HepG2 (cell line): ENCODE results near the gene RASGRP2. TPM values are rescaled to one million over a fixed set of nuclear protein-coding genes. Genes with fewer than 3 reads are reported as not detected.

Experiments
- GATAD2A ChIP-seq: IDR thresholded peaks from 2 replicates; pipeline ENCODE4 v1.6.1; 2016
- HNRNPL ChIP-seq: fragments of 200-400 bp; formaldehyde crosslinking; IDR thresholded peaks from 2 replicates; pipeline ENCODE4 v1.6.1; 2017; ENCODE audit warnings: mild to moderate bottlenecking, low read depth, low read length
- KDM1A ChIP-seq: IDR thresholded peaks from 2 replicates; pipeline ENCODE4 v1.6.1; 2016; ENCODE audit warnings: missing compliant biosample characterization
- KLF12 ChIP-seq: sonication (generic); formaldehyde crosslinking; IDR thresholded peaks from 2 replicates; pipeline ENCODE4 v1.4.0; 2020; ENCODE audit warnings: missing genetic modification reagents, borderline replicate concordance
- NR2F2 ChIP-seq: IDR thresholded peaks from 2 replicates; pipeline ENCODE4 v1.6.1; 2012; ENCODE audit warnings: low read depth, inconsistent platforms, borderline replicate concordance
- PRPF4 ChIP-seq: fragments of 200-400 bp; formaldehyde crosslinking; IDR thresholded peaks from 2 replicates; pipeline ENCODE4 v1.6.1; 2016; ENCODE audit warnings: low read length, low read depth; ENCODE audit not compliant: poor library complexity, severe bottlenecking
- SP4 ChIP-seq: sonication (generic); formaldehyde crosslinking; IDR thresholded peaks from 2 replicates; pipeline ENCODE4 v1.8.1; 2023; ENCODE audit warnings: mild to moderate bottlenecking, missing genetic modification reagents
- ZFX ChIP-seq: sonication (generic); formaldehyde crosslinking; IDR thresholded peaks from 2 replicates; pipeline ENCODE4 v1.4.0; 2020; ENCODE audit warnings: mild to moderate bottlenecking, low read depth, missing genetic modification reagents, moderate library complexity
- ZMYM3 ChIP-seq: sonication (generic); formaldehyde crosslinking; IDR thresholded peaks from 2 replicates; pipeline ENCODE4 v1.5.1; 2020; ENCODE audit warnings: mild to moderate bottlenecking, missing genetic modification reagents
- ZNF484 ChIP-seq: sonication (generic); formaldehyde crosslinking; IDR thresholded peaks from 2 replicates; pipeline ENCODE4 v1.5.1; 2020; ENCODE audit warnings: mild to moderate bottlenecking, low read depth, missing genetic modification reagents, borderline replicate concordance
- ZNF761 ChIP-seq: sonication (generic); formaldehyde crosslinking; conservative IDR thresholded peaks from 2 replicates; pipeline ENCODE4 v1.4.0; 2020; ENCODE audit warnings: mild to moderate bottlenecking, missing genetic modification reagents
- ZNF800 ChIP-seq: sonication (generic); formaldehyde crosslinking; IDR thresholded peaks from 2 replicates; pipeline ENCODE4 v1.4.0; 2020; ENCODE audit warnings: missing genetic modification reagents
- ZSCAN12 ChIP-seq: sonication (generic); formaldehyde crosslinking; IDR thresholded peaks from 2 replicates; pipeline ENCODE4 v1.9.0; 2021; ENCODE audit warnings: mild to moderate bottlenecking, missing genetic modification reagents
- ZSCAN21 ChIP-seq: sonication (generic); formaldehyde crosslinking; IDR thresholded peaks from 2 replicates; pipeline ENCODE4 v1.8.0; 2022; ENCODE audit warnings: mild to moderate bottlenecking, missing genetic modification reagents, moderate library complexity, borderline replicate concordance
- polyA plus RNA-seq, 8 experiments: library from polyadenylated mRNA; depleted of rRNA in 3 of 8; stranded (reverse) in 7 of 8; unstranded in 1 of 8; fragments of >200 nt; fragmentation: Illumina TruSeq in 4 of 8; extraction: Trizol in 4 of 8; gene quantifications; 2 replicates each; pipeline versions ENCODE4 v1.2.1 to v1.2.3, GENCODE V29; 2011 to 2016; ENCODE audit warnings: low read depth in 4 of 8, missing spikeins in 1 of 8, mixed read lengths in 1 of 8; ENCODE audit not compliant: insufficient read depth in 1 of 8
- total RNA-seq, 5 experiments: library from RNA; depleted of rRNA; stranded (reverse); fragments of >200 nt; fragmentation: Illumina TruSeq; extraction: Trizol; gene quantifications; 2 replicates each; pipeline ENCODE4 v1.2.3, GENCODE V29; 2016; ENCODE audit warnings: low read depth in 1 of 5
- TF ChIP-seq, protein P1 (sequence below): sonication (generic); formaldehyde crosslinking; IDR thresholded peaks from 2 replicates; pipeline ENCODE4 v1.4.0; 2020; ENCODE audit warnings: missing genetic modification reagents
- TF ChIP-seq, protein P2 (sequence below): IDR thresholded peaks from 2 replicates; pipeline ENCODE4 v1.6.1; 2012; ENCODE audit warnings: inconsistent platforms
- TF ChIP-seq, protein P3 (sequence below): sonication (generic); formaldehyde crosslinking; IDR thresholded peaks from 2 replicates; pipeline ENCODE4 v1.4.0; 2020; ENCODE audit warnings: low read depth, missing genetic modification reagents

The RASGRP2 gene
- total and polyA plus RNA-seq, 2 of the 13 experiments (the other 11 are each of a cell fraction or from before 2014, with no cell fraction given): 0.61 TPM; not detected in 1

DNA sequence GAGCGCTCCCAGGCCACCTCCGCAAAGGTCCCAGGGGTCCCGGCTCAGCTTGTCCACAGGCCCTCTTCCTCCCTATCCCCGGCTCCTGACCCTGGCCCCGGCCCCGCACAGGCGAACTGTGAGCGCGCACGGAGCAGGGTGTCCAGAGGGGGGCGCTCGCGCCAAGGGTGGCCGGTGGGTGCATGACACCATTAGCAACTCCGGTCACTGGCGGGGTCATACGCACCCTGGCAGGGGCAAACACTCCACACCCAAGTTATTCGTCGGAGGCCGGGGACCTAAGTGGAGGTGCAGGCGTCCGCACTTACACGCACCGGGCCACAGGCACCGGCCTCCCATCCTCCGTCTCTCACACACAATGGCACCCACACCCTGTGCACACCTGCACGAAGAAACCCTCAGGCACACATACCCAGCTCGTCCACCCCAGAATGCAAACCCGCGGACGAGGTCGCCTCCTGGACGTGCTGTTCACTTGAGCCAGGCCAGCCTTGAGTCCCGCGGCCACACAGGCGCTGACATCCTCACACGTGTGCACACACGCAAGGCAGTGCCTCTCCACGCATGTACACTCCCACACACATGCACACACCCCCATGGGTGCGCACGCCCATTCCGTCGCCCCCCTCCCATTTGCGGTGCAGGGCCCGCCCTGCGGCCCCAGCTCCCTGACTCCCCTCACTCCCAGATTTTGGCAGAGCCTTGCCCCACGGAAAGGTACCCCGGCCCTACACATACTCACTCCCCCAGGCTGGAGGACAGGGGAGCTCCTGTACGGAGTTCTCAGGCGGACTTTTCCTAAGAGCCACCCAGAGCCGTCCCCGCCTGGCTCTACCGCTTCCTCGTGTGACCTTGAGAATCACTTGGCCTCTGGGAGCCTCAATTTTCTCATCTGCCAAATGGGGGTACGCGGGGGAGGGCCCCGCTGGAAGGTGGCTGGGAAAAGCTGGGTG lies at the start of gene RASGRP2 (continued):
- TF ChIP-seq, protein P1, sequence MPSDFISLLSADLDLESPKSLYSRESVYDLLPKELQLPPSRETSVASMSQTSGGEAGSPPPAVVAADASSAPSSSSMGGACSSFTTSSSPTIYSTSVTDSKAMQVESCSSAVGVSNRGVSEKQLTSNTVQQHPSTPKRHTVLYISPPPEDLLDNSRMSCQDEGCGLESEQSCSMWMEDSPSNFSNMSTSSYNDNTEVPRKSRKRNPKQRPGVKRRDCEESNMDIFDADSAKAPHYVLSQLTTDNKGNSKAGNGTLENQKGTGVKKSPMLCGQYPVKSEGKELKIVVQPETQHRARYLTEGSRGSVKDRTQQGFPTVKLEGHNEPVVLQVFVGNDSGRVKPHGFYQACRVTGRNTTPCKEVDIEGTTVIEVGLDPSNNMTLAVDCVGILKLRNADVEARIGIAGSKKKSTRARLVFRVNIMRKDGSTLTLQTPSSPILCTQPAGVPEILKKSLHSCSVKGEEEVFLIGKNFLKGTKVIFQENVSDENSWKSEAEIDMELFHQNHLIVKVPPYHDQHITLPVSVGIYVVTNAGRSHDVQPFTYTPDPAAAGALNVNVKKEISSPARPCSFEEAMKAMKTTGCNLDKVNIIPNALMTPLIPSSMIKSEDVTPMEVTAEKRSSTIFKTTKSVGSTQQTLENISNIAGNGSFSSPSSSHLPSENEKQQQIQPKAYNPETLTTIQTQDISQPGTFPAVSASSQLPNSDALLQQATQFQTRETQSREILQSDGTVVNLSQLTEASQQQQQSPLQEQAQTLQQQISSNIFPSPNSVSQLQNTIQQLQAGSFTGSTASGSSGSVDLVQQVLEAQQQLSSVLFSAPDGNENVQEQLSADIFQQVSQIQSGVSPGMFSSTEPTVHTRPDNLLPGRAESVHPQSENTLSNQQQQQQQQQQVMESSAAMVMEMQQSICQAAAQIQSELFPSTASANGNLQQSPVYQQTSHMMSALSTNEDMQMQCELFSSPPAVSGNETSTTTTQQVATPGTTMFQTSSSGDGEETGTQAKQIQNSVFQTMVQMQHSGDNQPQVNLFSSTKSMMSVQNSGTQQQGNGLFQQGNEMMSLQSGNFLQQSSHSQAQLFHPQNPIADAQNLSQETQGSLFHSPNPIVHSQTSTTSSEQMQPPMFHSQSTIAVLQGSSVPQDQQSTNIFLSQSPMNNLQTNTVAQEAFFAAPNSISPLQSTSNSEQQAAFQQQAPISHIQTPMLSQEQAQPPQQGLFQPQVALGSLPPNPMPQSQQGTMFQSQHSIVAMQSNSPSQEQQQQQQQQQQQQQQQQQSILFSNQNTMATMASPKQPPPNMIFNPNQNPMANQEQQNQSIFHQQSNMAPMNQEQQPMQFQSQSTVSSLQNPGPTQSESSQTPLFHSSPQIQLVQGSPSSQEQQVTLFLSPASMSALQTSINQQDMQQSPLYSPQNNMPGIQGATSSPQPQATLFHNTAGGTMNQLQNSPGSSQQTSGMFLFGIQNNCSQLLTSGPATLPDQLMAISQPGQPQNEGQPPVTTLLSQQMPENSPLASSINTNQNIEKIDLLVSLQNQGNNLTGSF (CRISPR knock-in tag): no peak
- no peak for TF ChIP-seq KLF12 (CRISPR knock-in tag)
- no peak for TF ChIP-seq ZNF484
- TF ChIP-seq SP4: peak; percentile 33; the same call in 1 of the 2 replicates
- no peak for TF ChIP-seq ZNF761 (CRISPR knock-in tag)
- no peak for TF ChIP-seq ZSCAN21 (CRISPR knock-in tag)
- TF ChIP-seq ZNF800 (CRISPR knock-in tag): no peak; the same call in 1 of the 2 replicates
- TF ChIP-seq, protein P2, sequence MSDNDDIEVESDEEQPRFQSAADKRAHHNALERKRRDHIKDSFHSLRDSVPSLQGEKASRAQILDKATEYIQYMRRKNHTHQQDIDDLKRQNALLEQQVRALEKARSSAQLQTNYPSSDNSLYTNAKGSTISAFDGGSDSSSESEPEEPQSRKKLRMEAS: peak; percentile 14; the same call in 1 of the 2 replicates
- TF ChIP-seq ZSCAN12: no peak
- TF ChIP-seq, protein P3, sequence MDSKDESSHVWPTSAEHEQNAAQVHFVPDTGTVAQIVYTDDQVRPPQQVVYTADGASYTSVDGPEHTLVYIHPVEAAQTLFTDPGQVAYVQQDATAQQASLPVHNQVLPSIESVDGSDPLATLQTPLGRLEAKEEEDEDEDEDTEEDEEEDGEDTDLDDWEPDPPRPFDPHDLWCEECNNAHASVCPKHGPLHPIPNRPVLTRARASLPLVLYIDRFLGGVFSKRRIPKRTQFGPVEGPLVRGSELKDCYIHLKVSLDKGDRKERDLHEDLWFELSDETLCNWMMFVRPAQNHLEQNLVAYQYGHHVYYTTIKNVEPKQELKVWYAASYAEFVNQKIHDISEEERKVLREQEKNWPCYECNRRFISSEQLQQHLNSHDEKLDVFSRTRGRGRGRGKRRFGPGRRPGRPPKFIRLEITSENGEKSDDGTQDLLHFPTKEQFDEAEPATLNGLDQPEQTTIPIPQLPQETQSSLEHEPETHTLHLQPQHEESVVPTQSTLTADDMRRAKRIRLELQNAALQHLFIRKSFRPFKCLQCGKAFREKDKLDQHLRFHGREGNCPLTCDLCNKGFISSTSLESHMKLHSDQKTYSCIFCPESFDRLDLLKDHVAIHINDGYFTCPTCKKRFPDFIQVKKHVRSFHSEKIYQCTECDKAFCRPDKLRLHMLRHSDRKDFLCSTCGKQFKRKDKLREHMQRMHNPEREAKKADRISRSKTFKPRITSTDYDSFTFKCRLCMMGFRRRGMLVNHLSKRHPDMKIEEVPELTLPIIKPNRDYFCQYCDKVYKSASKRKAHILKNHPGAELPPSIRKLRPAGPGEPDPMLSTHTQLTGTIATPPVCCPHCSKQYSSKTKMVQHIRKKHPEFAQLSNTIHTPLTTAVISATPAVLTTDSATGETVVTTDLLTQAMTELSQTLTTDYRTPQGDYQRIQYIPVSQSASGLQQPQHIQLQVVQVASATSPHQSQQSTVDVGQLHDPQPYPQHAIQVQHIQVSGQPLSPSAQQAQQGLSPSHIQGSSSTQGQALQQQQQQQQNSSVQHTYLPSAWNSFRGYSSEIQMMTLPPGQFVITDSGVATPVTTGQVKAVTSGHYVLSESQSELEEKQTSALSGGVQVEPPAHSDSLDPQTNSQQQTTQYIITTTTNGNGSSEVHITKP (CRISPR knock-in tag): no peak
- TF ChIP-seq HNRNPL: 0 out of 2 replicates have a peak, but pooled peaks have one; percentile 26
- 0 out of 2 replicates have a peak, but pooled peaks have one; percentile 50 for TF ChIP-seq KDM1A
- TF ChIP-seq ZMYM3 (CRISPR knock-in tag): peak; percentile 35
- TF ChIP-seq NR2F2: no peak
- no peak for TF ChIP-seq PRPF4
- 0 out of 2 replicates have a peak, but pooled peaks have one; percentile 26 for TF ChIP-seq GATAD2A
- peak; percentile 15; the same call in 1 of the 2 replicates for TF ChIP-seq ZFX (CRISPR knock-in tag)
